Body of pancreas (tissue), 4 donors: ENCODE data around the gene PTK6.

ENCODE experiments used
- CTCF ChIP-seq, 7 experiments: fragments of 450-650 bp in 4 of 7; fragments of 200-600 bp in 3 of 7; sonication (generic) in 3 of 7; IDR thresholded peaks; one replicate each; pipeline ENCODE4 v1.5.1; 2016 to 2019; ENCODE audit warnings: antibody characterized with exemption in 7 of 7
- POLR2A ChIP-seq, 3 donors: fragments of 450-650 bp; IDR thresholded peaks; one replicate each; pipeline ENCODE4 v1.6.1; 2016; ENCODE audit warnings: antibody characterized with exemption in 3 of 3, mild to moderate bottlenecking in 2 of 3

GRCh38 chr20:63494084-63494419, 43.1 kb downstream of the PTK6 start:
- TF ChIP-seq CTCF (IDR thresholded peaks at IDR 0.05) (no peak), POLR2A (IDR thresholded peaks at IDR 0.05) (no peak)
